ENCODE measurements around the gene IL1R1. TPM values are rescaled to one million over a fixed set of nuclear protein-coding genes. Genes with fewer than 3 reads are reported as not detected.

The IL1R1 gene
- total and polyA plus RNA-seq, 4 donors, result 14.0 to 49.3 (median 29.5) TPM

DNA sequence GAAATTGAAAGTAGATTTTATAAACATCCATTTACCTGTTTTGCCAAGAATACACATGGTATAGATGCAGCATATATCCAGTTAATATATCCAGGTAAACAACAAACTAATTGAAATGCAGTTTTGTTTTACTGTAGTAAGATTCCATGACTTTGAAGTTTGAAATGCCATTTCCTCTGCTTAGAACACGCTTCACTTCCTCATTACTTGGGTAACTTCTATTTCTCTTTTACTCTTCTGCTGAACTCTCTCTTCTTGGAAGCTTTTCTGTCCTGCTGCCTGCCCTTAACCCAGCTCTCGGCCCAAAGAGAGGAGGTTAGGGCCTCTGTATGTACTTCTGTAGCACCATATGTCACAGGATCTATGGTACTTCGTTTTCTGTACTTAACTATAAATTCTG lies 30.2 kb downstream of the IL1R1 start (continued):
- TF ChIP-seq REST (IDR thresholded peaks at IDR 0.05) (no peak), FOXA2 (IDR thresholded peaks at IDR 0.05) (no peak), RAD21 (IDR thresholded peaks at IDR 0.05) (no peak), SP1 (IDR thresholded peaks at IDR 0.05) (no peak)
- TF ChIP-seq, protein P1, sequence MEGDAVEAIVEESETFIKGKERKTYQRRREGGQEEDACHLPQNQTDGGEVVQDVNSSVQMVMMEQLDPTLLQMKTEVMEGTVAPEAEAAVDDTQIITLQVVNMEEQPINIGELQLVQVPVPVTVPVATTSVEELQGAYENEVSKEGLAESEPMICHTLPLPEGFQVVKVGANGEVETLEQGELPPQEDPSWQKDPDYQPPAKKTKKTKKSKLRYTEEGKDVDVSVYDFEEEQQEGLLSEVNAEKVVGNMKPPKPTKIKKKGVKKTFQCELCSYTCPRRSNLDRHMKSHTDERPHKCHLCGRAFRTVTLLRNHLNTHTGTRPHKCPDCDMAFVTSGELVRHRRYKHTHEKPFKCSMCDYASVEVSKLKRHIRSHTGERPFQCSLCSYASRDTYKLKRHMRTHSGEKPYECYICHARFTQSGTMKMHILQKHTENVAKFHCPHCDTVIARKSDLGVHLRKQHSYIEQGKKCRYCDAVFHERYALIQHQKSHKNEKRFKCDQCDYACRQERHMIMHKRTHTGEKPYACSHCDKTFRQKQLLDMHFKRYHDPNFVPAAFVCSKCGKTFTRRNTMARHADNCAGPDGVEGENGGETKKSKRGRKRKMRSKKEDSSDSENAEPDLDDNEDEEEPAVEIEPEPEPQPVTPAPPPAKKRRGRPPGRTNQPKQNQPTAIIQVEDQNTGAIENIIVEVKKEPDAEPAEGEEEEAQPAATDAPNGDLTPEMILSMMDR (IDR thresholded peaks at IDR 0.05; ENCODE audit: low read depth, low read length, missing input control), result no peak

DNA sequence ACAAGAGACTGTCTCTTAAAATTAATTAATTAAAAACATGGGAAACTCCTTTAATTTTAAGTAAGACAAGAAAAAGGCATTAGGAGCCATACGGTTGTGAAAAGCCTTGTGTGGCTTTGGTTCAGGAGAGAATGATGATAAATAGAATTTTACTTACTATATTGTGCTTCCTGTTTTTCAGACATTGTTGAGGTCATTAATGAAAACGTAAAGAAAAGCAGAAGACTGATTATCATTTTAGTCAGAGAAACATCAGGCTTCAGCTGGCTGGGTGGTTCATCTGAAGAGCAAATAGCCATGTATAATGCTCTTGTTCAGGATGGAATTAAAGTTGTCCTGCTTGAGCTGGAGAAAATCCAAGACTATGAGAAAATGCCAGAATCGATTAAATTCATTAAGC lies 33.6 kb downstream of the IL1R1 start:
- no peak overlapping the region for H3K4me3 ChIP-seq (ENCODE audit: low read depth in 1 of 3, low read length in 3 of 3)
- DNase-seq (ENCODE audit: low spot score), result no peak
- 84% methylated on average over 3 of the region's 3 CpGs for WGBS
- no peaks in the 10 kb centered on the region for H3K27me3 ChIP-seq (ENCODE audit: control insufficient read depth in 4 of 4, insufficient read depth in 4 of 4, low read length in 3 of 4)
- peaks cover 12 to 59% (median 48%) of the 10 kb centered on the region in 4 donors for H3K36me3 ChIP-seq (ENCODE audit: control insufficient read depth in 4 of 4, insufficient read depth in 3 of 4, low read depth in 1 of 4, low read length in 3 of 4)
- no peaks in the 10 kb centered on the region for H3K9me3 ChIP-seq (ENCODE audit: control insufficient read depth in 4 of 4, low read length in 3 of 4)
- no peak overlapping the region for H3K9ac ChIP-seq (ENCODE audit: low read depth in 1 of 2, low read length in 2 of 2)
- peaks cover 0 to 1% (median 0%) of the 10 kb centered on the region in 4 donors for H3K4me1 ChIP-seq (ENCODE audit: control insufficient read depth in 4 of 4, insufficient read depth in 4 of 4, low read length in 3 of 4)
- H3K27ac ChIP-seq (ENCODE audit: low read depth in 1 of 2, low read length in 2 of 2), result no peak overlapping the region
- TF ChIP-seq FOXA1 (IDR thresholded peaks at IDR 0.05) (no peak), ATF3 (IDR thresholded peaks at IDR 0.05) (no peak), HNF4G (IDR thresholded peaks at IDR 0.05) (no peak), RXRA (IDR thresholded peaks at IDR 0.05) (no peak), RAD21 (IDR thresholded peaks at IDR 0.05) (no peak), REST (IDR thresholded peaks at IDR 0.05) (no peak), YY1 (IDR thresholded peaks at IDR 0.05) (no peak), ZBTB33 (IDR thresholded peaks at IDR 0.05) (no peak), JUND (IDR thresholded peaks at IDR 0.05) (no peak), MAX (IDR thresholded peaks at IDR 0.05) (no peak), SP1 (IDR thresholded peaks at IDR 0.05) (no peak), HNF4A (conservative IDR thresholded peaks at IDR 0.05) (no peak), FOXA2 (IDR thresholded peaks at IDR 0.05) (no peak), TAF1 (conservative IDR thresholded peaks at IDR 0.05) (no peak), EGR1 (IDR thresholded peaks at IDR 0.05; ENCODE audit: low read depth in 2 of 2) (no peak), GABPA (IDR thresholded peaks at IDR 0.05 in 1 of 2, conservative IDR thresholded peaks at IDR 0.05 in 1 of 2) (no peak)
- TF ChIP-seq, protein P1 (IDR thresholded peaks at IDR 0.05; ENCODE audit: low read depth, low read length, missing input control), result no peak
